Raji (cell line): ENCODE results near the gene RELL1.

Experiments used
- POLR2A ChIP-seq: IDR thresholded peaks from 2 replicates; pipeline ENCODE4 v1.6.1; 2011; ENCODE audit warnings: low read depth, low read length, control low read depth; ENCODE audit not compliant: insufficient read depth

RELL1 gene

GRCh38 chr4:37607018-37607417, 79.2 kb downstream of the RELL1 start:
- TF ChIP-seq POLR2A, result no peak

DNA sequence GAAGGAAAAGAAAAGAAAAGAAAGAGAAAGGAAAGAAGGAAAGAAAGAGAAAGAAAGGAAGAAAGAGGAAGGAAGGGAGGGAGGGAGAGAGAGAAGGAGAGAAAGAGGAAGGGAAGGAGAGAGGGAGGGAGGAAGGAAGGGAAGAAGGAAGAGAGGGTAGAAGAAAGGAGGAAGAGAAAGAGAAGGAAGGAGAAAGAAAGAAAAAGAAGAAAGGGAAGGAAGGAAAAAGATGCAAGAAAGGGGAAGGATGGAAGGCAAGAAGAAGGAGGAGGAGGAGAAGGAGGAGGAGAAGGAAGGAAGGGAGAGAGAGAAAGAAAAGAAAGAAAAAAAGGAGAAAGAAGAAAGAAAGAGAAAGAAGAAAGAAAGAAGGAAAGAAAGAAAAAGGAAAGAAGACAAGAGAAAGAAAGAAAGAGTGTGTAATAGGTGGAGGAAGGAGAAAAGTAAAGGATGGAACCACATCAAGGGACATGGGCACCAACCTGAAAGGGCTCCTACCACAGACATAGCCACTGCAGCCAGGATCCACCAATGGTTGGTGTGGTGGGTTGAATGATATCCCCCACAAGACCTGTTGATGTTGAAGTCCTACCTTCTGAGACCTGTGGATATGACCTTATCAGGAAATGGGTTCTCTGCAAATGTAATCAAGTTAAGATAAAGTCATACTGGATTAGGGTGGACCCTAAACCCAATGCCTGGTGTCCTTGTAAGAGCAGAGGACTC, 80.2 kb downstream of the RELL1 start:
- no peak for TF ChIP-seq POLR2A

DNA sequence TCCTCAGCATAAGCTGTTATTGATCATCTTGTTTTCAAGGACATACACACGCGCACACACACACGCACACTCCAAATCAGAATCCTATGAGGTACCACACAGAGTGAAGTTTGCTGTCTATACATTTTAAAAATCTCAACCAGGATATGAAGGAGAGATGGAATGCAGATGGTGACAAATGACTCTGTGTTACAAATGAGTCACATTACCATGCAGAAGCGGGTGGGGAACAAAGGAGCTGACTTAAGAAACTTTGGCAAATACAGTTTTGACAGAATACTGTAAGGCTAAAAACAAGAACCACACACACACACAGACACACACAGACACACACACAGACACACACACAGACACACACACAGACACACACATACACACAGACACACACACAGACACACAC, 81.7 kb downstream of the RELL1 start:
- TF ChIP-seq POLR2A, result no peak

DNA sequence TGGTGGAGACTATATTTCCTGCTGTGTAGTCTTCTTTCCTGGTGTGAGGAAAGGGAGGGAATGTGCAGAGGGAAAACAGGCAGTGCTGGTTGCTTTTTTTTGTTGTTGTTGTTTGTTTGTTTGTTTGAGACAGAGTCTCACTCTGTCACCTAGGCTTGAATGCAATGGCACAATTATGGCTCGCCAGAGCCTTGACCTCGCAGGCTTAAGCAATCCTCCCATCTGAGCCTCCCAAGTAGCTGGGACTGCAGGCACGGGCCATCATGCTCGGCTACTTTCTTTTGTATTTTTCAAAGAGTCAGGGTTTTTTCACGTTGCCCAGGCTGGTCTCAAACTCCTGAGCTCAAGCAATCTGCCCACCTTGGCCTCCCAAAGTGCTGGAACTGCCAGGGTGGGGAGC, 82.5 kb downstream of the RELL1 start:
- TF ChIP-seq POLR2A, result no peak

GRCh38 chr4:37603070-37603468, 83.1 kb downstream of the RELL1 start:
- TF ChIP-seq POLR2A, result no peak

- TF ChIP-seq POLR2A, result no peak
Observed at GRCh38 chr4:37602454-37603069, 83.6 kb downstream of the RELL1 start.

- no peak for TF ChIP-seq POLR2A
Observed at GRCh38 chr4:37601531-37601930, 84.6 kb downstream of the RELL1 start.

DNA sequence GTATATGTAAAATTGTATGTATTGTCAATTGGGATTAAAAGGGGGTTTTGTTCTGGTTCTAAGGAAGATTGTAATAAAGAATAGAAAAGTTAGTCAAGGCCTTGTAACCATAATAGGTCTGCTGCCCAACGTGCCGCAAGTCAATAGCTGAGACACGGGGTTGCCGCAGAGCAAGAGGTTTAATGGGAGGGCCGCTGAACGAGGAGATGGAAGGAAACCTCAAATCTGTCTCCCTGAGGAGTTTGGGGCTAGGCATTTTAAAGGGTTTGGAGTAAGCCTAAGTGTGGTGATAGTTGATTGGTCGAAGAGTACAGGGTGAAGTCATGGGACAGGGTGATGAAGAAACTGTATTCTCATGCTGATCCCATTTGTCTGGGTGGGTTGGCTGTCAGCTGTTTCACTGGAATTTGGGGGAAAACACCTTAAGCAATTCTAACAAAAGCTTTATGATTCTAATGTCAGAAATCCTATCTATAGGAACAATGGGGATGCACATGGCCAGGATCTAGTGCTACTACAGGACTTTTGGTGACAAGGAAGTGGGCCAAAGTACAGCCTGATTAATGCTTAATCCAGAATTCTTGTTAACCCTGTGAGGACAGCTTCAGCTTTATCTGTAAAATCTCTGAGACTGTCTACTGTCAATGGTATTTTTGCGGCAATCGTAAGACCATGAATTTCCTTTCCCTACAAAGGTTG, 86.9 kb downstream of the RELL1 start:
- no peak for TF ChIP-seq POLR2A

DNA sequence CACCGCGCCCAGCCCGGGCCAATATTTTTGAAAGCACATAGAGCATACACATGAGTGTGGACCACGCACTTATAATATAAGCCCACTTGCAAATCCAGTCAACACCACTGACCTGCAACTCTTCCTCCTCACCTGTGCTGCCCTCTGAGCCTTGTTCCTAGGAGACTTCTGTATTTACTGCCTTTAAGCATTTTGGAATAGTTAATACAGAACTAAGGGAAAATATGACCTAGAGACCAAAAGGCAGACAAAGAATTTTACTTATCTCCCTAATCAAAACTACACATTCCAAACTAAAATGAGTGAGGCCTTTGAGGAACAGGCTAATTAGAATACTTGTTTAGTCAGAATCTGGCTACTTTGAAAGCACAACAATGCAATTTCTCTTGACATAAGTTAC, 89.1 kb downstream of the RELL1 start:
- no peak for TF ChIP-seq POLR2A

- TF ChIP-seq POLR2A, result no peak
Observed at GRCh38 chr4:37595875-37596680, 90.1 kb downstream of the RELL1 start.

GRCh38 chr4:37594099-37594498, 92.1 kb downstream of the RELL1 start:
- TF ChIP-seq POLR2A, result no peak

- TF ChIP-seq POLR2A, result no peak
Observed at GRCh38 chr4:37591349-37591748, 94.8 kb downstream of the RELL1 start.

DNA sequence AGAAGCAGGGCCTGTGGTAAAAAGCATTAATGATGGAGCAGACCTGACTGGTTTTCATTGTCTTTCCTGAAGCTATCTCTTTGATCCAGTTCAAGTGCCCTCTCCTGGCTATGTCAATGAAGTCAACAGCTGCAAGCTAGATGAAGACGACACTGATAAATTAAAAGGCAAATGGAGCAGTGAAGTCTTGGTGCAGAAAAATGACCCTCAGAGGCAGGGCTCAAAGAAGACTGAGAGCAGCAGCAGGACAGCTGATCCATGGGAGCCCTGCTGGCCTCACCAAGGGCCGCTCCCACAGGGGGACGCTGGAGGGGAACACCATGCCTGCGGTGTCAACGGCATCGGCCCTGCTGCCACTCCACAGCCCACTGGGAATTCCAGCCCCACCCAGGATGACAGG, 96.2 kb downstream of the RELL1 start:
- no peak for TF ChIP-seq POLR2A

DNA sequence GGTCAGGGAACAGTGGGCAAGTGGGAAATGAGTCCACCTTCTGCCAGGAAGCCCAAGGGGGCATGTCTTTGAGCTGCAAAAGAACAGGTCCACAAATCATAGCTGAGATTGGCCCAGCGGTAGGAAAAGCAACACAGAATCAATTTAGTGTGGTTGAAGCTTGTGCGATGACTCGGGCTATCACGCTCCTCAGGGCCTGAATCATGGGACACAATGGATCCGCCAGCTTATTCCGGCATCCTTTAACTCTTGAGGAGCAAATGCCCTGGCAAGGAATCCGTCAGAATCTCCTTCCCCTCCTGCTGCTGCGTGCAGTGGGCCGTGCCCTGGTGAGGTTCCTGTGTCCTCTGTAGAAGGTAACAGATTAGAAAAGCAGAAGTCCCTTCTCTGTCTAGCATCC, 98.0 kb downstream of the RELL1 start:
- TF ChIP-seq POLR2A, result no peak

- no peak for TF ChIP-seq POLR2A
Observed at GRCh38 chr4:37586194-37586593, 100.0 kb downstream of the RELL1 start.
